KMS-11 (cell line): ENCODE results near the gene FBXO46.

Experiments
- H2AFZ ChIP-seq: fragments of 200-600 bp; sonication (generic); 2 replicates; pipeline ENCODE4 v1.6.1; 2016; ENCODE audit warnings: antibody characterized with exemption, mixed run types, low read depth
- H3K27ac ChIP-seq: fragments of 200-600 bp; sonication (generic); 2 replicates; pipeline ENCODE4 v1.6.1; 2016; ENCODE audit warnings: mild to moderate bottlenecking, mixed run types
- H3K27me3 ChIP-seq: fragments of 200-600 bp; sonication (generic); 2 replicates; pipeline ENCODE4 v1.6.1; 2017; ENCODE audit warnings: mild to moderate bottlenecking, low read depth, mixed run types, moderate library complexity; ENCODE audit not compliant: insufficient read depth
- H3K36me3 ChIP-seq: fragments of 200-600 bp; sonication (generic); 2 replicates; pipeline ENCODE4 v1.6.1; 2017; ENCODE audit warnings: mild to moderate bottlenecking, mixed run types; ENCODE audit not compliant: insufficient read depth
- H3K4me1 ChIP-seq: fragments of 200-600 bp; sonication (generic); 2 replicates; pipeline ENCODE4 v1.6.1; 2016; ENCODE audit warnings: mild to moderate bottlenecking, low read depth, mixed run types; ENCODE audit not compliant: poor library complexity, severe bottlenecking
- H3K4me2 ChIP-seq: fragments of 200-600 bp; sonication (generic); 2 replicates; pipeline ENCODE4 v1.7.0; 2016; ENCODE audit warnings: mild to moderate bottlenecking, mixed run types
- H3K4me3 ChIP-seq: fragments of 200-600 bp; sonication (generic); IDR thresholded peaks from 2 replicates; pipeline ENCODE4 v1.6.1; 2017; ENCODE audit warnings: low read depth, low read length, mixed read lengths; ENCODE audit not compliant: insufficient read depth
- H3K79me2 ChIP-seq: fragments of 200-600 bp; sonication (generic); 2 replicates; pipeline ENCODE4 v1.6.1; 2016; ENCODE audit warnings: low read depth, mixed run types; ENCODE audit not compliant: insufficient read depth
- H3K9ac ChIP-seq: fragments of 200-600 bp; sonication (generic); 2 replicates; pipeline ENCODE4 v1.6.1; 2016; ENCODE audit warnings: mild to moderate bottlenecking, mixed run types
- H4K20me1 ChIP-seq: fragments of 200-600 bp; sonication (generic); 2 replicates; pipeline ENCODE4 v1.6.1; 2016; ENCODE audit warnings: mild to moderate bottlenecking, mixed run types; ENCODE audit not compliant: insufficient read depth
- TF ChIP-seq, protein P1 (sequence below): fragments of 200-600 bp; sonication (generic); conservative IDR thresholded peaks from 2 replicates; pipeline ENCODE4 v1.6.1; 2017; ENCODE audit warnings: low read depth, mild to moderate bottlenecking, antibody characterized with exemption, low read length, moderate library complexity, mixed read lengths

FBXO46 gene

DNA sequence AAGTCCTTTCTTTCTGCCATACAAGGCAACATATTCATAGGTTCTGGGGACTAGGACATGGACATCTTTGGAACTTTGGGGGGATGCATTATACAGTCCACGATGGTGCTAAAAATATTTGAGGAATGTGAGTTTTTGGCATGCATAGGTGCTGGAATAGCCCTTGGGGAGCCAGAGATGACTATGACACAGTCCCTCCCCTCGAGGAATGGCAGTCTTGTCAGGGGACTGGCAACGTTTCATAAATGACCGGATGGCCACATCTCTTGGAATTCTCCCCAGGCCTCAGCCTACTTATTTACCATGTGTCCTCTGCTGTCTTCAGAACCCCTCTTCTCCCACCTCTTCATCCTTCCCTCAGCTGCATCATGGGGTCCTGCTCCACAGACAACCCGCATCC, 16.2 kb upstream of the FBXO46 start:
- no peaks in the 10 kb centered on the region for H4K20me1 ChIP-seq
- H3K27me3 ChIP-seq, result peaks cover 19% of the 10 kb centered on the region; the same call in 1 of the 2 replicates
- no peak overlapping the region for H3K4me2 ChIP-seq
- no peaks in the 10 kb centered on the region for H3K79me2 ChIP-seq
- no peaks in the 10 kb centered on the region for H3K36me3 ChIP-seq
- H3K4me3 ChIP-seq, result no peak overlapping the region
- H3K9ac ChIP-seq, result no peak overlapping the region
- TF ChIP-seq, protein P1, sequence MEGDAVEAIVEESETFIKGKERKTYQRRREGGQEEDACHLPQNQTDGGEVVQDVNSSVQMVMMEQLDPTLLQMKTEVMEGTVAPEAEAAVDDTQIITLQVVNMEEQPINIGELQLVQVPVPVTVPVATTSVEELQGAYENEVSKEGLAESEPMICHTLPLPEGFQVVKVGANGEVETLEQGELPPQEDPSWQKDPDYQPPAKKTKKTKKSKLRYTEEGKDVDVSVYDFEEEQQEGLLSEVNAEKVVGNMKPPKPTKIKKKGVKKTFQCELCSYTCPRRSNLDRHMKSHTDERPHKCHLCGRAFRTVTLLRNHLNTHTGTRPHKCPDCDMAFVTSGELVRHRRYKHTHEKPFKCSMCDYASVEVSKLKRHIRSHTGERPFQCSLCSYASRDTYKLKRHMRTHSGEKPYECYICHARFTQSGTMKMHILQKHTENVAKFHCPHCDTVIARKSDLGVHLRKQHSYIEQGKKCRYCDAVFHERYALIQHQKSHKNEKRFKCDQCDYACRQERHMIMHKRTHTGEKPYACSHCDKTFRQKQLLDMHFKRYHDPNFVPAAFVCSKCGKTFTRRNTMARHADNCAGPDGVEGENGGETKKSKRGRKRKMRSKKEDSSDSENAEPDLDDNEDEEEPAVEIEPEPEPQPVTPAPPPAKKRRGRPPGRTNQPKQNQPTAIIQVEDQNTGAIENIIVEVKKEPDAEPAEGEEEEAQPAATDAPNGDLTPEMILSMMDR, result no peak
- H2AFZ ChIP-seq, result no peak overlapping the region
- no peak overlapping the region for H3K27ac ChIP-seq
- no peaks in the 10 kb centered on the region for H3K4me1 ChIP-seq

DNA sequence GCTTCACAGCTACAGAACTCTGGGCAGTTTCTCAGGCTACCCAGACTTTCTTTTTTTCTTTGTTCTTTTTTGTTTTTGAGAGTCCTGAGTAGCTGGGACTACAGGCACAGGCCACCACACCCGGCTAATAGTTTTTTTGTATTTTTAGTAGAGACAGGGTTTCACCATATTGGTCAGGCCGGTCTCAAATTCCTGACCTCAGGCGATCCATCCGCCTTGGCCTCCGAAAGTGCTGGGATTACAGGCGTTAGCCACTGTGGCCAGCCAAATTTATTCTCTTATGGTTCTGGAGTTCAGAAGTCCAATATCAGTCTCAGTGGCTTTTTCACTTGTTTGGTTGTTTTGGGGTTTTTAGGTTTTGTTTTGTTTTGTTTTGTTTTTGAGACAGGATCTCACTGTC, 14.9 kb upstream of the FBXO46 start:
- Histone ChIP-seq H3K27me3 (peaks cover 19% of the 10 kb centered on the region; the same call in 1 of the 2 replicates), H3K9ac (no peak overlapping the region), H2AFZ (no peak overlapping the region), H3K79me2 (no peaks in the 10 kb centered on the region), H3K4me3 (no peak overlapping the region), H3K36me3 (no peaks in the 10 kb centered on the region), H3K27ac (no peak overlapping the region), H3K4me1 (no peaks in the 10 kb centered on the region), H4K20me1 (no peaks in the 10 kb centered on the region), H3K4me2 (no peak overlapping the region)
- TF ChIP-seq, protein P1, result no peak

DNA sequence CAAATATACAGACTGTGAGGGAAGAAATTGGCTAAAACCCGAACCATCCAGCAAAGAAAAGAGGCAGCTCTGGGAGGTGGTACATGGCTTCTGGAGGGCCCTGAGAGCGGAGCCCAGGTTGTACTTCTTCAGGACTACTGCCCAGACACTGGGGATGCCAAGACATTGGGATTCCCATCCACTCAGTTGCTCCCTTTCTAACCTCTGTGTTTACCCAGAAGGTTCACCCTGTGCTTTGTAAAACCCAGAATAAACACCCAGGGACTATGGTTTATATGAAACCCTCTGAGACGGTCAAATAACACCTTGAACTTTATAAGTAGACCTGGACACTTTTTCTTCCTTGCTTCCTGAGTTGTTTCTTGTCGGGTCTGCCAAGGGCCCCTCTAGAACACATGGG, 12.3 kb upstream of the FBXO46 start:
- H3K4me1 ChIP-seq, result no peaks in the 10 kb centered on the region
- no peak overlapping the region for H3K9ac ChIP-seq
- no peaks in the 10 kb centered on the region for H3K79me2 ChIP-seq
- H3K36me3 ChIP-seq, result no peaks in the 10 kb centered on the region
- no peak overlapping the region for H3K4me2 ChIP-seq
- no peaks in the 10 kb centered on the region for H4K20me1 ChIP-seq
- H2AFZ ChIP-seq, result no peak overlapping the region
- H3K27me3 ChIP-seq, result peaks cover 19% of the 10 kb centered on the region; the same call in 1 of the 2 replicates
- TF ChIP-seq, protein P1, result no peak
- H3K27ac ChIP-seq, result no peak overlapping the region
- no peak overlapping the region for H3K4me3 ChIP-seq

DNA sequence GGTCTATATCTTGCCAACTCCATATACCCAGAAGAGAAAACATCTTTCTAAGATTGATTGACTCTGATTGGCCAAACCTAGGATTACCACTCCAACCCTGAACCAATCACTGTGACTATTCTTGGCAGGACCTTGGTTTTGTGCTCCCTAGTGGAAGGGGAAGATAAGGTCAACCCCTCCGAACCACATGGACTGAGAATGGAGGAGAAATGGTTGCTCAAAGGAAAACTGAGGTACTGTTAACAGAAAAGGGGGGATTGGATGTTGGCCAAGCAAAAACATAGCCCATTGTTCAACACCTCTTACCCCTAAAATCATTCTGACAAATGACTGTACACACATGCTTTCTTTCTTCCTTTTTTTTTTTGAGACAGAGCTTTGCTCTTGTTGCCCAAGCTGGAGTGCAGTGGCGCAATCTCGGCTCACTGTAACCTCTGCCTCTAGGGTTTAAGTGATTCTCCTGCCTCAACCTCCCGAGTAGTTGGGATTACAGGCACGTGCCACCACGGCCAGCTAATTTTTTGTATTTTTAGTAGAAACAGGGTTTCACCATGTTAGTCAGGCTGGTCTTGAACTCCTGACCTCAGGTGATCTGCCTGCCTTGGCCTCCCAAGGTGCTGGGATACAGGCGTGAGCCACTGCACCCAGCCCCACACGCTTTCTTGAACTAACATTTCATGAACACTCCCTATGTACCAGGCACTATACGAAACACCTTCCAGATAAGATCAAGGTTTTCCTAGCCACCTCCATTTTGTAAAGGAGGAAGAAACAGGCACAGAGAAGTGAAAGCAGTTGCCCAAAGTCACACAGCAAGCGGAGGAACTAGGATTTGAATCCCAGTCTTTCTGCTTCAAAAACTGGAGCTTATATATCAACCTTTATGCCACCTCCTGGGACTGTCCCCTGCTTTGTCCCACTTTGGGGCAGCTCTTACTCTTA, 9.1 kb upstream of the FBXO46 start:
- TF ChIP-seq, protein P1, result no peak
- Histone ChIP-seq H3K27ac (no peak overlapping the region), H3K4me1 (no peaks in the 10 kb centered on the region), H2AFZ (no peak overlapping the region), H4K20me1 (no peaks in the 10 kb centered on the region), H3K4me3 (no peak overlapping the region), H3K9ac (no peak overlapping the region), H3K27me3 (peaks cover 10% of the 10 kb centered on the region; the same call in 1 of the 2 replicates), H3K36me3 (no peaks in the 10 kb centered on the region), H3K79me2 (no peaks in the 10 kb centered on the region), H3K4me2 (no peak overlapping the region)
